ENCODE data around the gene HSF5.
"Not testable (repeated sequence)": the region's sequence is repeated elsewhere in the genome, so short reads cannot be mapped to it uniquely, and the experiment has no call there.

The HSF5 gene

DNA sequence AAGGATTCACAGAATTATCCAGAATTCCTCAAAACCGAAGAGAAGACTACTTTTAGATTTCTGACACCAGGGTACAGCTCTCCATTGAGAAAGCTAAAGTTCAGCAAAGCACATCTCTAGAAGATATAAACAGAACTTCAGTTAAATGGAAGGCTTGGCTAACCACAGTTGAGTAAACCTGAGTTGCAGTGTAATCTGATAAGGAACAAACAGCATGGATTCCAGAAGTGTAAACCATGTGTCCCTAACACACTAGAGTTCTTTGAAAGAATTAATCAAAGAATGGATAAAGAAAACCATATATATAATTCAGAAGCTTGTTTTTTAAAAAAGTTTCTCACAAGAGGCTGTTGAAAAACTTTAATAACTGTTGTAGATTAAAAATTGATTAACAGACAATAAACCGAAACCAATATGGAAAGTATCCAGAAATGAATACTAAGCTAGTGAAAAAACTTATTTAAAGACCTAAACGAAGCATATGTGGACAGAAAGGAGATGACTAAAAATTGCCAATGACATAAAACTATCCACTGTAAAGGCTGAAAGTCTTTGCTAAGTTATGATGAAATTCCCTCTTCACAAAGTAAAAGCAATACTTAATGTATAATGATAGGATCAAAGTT lies 75.1 kb downstream of the HSF5 start:
- no peak for DNase-seq (ENCODE audit: low spot score)

DNA sequence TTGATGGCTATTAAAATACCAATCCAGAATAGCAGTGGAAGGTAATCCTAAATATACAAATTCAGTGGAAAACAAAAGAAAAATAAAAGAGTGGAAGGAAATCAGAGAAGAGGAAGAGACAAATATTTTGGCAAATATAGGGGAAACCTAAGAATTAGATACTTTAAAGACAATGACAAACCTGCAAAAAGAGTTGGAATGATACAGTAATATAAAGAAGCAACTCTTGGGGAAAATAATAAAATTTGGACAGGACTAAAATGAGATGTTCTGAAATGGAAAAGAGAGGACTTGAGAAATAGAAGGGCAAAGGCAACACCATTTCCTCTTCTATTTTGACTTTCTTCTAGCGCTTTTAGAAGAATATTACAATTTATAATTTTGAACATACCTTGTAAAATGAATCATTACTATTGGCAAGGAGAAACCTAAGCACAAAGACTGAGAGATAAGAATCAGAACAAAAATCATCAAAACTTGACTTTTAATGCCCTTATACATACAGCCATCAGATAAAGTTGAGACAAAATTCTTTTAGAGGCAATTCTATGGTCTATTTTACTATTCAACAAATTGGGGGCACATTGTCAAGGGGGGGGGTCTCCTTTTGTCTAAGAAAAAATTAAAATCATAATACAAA lies 76.0 kb downstream of the HSF5 start:
- DNase-seq (ENCODE audit: low spot score): no peak

DNA sequence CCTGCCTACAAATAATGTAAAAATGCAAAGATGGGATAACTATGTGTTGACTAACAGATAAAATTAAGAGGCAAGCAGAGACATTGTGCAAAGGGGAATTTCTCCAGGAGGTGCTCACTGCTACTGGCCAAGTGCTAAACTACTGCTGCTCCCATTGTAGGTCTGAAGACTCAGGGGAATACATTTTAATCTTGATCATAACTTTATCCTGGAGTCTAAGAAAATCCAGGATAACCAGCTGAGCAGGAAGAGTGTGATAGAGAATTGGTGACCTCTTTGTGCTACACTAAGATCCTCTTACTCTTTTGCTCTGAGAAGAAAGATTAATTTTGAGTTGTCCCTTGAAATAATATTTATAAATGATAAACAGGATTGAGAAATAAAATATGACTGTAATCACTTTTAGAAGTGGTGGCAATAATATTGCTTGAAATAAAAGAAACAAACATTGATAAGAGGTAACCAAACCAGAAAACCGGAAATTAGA lies 76.8 kb downstream of the HSF5 start:
- no peak for DNase-seq (ENCODE audit: low spot score)

DNA sequence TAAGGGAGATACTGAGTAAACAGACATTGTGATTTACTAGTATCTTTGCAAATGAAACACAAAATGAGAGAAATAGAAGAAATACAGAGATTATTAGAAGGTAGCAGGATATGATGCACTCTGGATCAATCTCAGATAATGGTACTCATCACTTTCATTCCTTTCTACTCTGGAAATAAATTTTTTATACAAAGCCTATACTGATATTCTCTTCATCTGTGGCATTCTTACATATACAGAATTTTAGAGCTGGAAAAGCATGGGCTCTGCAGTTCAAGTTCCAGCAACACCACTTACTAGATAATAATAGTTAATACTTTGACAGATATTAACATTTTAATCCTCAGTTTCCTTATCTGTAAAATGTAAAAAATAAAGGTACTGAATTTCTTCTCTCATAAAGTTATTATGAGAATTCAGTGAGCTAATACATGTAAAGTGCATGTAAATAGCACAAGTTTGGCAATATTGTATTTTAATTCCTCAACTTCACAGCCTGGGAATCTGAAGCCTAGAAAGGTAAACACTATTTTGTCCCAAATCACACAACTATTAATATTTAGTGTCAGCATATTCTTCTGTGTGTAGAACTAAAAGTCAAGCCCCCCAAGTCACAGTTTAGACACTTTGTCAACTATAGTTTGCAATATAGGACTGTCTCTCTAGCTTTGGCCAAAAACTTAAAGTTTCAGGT lies 77.3 kb downstream of the HSF5 start:
- no peak for DNase-seq (ENCODE audit: low spot score)

DNA sequence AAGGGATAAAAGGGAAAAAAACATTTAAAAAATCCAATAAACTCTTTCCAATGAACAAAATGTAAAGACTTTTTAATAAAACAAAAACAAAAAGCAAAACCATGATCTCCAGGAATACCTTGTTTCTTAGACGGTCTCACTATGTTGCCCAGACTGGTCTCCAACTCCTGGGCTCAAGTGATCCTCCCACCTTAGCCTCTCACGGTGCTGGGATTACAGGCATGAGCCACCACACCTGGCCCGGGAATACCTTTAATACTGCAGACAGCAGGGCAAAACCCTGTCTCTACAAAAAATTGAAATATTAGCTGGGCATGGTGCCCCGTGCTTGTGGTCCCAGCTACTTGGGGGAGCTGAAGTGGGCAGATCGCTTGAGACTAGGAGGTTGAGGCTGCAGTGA lies 78.8 kb downstream of the HSF5 start:
- DNase-seq (ENCODE audit: low spot score): no peak

DNA sequence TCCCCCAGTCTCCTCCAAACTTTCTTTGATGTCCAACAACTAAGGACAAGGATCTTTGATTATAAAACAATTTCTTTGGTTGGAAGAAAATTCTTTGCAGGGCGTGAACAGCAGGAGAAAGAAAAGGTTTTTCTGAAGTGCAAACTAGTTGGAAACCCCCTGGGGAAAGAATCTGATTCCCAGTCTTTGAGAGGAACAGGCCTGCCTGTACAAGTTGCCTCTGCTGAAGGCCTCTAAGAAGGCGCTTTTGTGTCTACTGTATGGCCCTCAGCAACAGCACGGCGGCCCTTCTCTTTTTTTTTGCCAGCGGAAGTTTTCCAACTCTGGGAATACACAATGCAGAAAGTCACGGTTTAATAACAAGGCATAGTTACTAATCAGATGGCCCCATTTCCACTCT lies 84.9 kb downstream of the HSF5 start:
- DNase-seq (ENCODE audit: low spot score): no peak

DNA sequence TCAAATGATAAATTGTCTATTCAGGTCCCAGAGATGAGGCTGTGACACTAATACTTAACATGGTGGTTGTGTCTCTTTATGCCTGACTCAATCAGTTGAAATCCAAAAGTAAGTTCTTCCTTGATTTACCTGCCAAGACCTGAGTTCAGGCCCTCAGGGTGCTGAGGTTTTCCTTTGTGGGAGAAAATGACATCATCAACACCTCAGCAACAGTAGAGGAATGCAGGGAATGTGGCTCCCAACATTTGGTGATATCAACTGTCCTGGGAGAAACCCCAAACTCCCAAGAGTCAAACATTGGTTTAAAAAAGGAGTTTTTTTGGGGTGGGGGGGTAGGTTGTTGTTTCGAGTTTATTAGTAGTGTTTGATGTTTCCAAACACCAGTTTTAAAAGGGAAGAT lies 85.5 kb downstream of the HSF5 start:
- DNase-seq (ENCODE audit: low spot score): peak; percentile 83

DNA sequence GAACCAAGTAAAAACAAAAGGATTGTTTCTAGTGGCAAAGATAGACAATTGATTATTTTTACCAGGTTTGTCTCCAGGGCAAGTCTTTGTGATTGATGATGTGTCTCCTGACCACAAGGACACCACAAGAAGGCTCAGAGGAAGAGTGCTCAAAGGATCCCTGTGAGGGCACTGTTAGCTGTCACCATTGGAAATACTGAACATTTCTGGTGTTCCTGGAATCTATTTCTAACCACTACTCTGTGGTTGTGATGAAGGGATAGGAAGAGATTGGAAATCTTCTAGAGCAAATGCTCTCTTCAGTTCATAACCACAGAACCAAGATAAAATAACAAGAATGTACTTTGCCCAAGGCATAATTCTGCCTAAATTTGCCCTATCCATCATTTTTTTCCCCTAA lies 86.2 kb downstream of the HSF5 start:
- peak; percentile 74 for DNase-seq (ENCODE audit: low spot score)

DNA sequence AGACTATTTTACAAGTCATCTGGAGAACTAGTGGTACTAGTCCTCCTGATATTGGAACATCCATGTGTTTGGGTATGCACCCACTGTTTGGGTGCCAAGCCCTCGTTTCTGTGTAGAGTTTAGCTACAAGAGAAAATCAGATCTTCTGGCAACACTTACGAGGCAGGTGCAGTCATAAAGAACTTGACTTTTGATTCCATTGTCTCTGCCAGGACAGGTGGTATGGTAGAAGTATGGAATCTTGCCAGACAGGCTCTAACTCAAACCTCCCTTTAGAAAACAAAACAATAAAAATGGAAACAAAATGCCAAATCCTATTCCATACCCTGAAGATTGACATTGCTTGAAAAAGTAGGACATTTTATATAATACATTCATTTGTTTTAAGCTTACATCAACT lies 86.9 kb downstream of the HSF5 start:
- no peak for DNase-seq (ENCODE audit: low spot score)

DNA sequence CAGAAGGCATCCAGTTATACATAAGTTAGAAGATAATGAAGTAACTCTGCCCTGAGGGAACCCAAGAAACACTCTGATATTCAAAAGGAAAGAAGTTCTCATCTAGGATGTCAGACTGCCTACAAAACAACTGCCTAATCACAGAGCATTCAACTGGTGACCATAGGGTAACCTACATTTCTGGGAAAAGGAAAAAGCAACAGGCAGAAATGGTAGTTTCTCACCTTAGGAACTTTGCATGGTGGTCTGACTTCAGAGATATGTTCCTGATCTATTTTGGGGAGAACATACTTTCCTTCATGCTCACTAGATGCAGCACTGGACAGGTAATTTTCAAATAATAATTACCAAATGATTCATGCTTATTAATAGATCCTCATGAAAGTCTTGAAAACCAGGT lies 87.4 kb downstream of the HSF5 start:
- DNase-seq (ENCODE audit: low spot score): no peak

DNA sequence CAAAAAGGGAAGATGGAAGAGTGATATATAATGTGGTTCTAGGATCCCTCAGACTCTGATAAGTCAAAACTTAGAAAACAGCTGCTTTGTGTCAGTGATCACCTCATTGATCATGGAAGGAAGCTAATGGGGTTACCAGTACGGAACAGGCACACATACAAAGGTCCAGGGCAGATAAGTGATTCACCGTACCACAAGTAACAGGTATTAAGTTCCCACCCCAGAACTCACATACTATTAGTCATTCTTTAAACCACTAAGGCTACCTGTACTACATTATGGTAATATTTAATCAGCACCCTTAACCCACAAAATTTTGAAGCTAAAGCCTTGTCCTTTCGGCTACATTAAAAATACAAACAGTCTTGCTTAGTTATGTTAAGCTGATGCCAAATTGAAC lies 88.2 kb downstream of the HSF5 start:
- DNase-seq (ENCODE audit: low spot score): peak; percentile 70

DNA sequence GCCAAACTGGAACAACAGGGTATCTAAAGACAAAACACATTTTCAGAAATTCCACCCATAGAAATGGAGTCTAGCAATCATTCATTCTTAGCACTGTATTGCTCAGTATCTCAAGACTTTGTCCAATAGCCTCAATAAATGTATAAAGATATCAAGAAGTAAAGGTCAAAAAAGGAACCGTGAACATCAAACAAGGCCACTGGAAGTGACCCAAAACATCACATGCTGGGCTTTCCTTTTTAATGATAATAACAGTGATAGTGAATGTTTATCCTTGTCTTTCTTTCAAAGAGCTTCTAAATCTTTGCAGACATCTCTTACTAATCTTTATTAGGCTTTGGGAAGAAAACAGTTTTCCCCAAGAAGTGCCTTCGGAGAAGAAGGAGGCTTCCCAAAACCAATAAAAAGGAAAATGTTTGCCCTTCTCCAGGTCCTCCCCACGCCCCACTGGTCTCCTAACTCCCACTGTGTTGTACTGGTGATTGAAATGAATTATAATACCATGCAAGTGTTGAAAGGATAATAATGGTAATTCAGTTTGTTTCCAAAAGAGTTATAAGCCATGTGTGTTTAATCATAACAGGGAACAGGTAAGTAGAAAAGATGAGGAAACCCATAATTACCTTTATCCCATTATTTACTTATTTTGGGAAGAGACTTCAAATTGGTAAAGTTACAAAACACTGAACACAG lies 89.5 kb downstream of the HSF5 start:
- no peak for DNase-seq (ENCODE audit: low spot score)

DNA sequence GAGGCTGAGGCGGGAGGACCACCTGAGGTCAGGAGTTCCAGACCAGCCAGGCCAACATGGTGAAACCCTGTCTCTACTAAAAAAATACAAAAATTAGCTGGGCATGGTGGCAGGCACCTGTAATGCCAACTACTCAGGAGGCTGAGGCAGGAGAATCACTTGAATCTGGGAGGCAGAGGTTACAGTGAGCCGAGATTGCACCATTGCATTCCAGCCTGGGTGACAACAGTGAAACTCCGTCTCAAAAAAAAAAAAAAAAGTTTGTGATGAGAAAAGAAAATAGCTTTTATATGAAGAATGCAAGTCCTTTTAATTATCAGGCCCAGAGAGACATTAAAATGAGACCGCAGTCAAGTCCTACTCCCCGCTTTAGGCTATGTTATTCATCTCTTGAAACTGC lies 90.8 kb downstream of the HSF5 start:
- DNase-seq (ENCODE audit: low spot score): not testable (repeated sequence)

DNA sequence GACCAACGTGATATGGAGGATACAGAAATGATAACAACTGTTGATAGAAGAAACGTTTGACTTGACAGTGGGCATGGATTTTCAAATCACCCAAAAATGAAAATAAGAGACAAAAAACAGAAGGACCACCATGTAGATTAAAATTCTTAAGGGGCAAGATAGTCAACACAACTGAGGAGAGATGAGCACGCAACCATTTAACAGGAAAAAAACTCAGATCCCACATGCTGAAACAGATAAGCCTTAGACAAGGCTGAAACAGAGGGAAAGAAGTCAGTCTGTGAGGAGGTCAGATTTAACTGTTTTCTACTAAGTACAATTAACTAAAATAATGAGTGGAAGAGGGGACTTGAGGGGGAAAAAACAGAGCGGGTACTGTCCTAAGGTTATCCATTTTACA lies 92.0 kb downstream of the HSF5 start:
- no peak for DNase-seq (ENCODE audit: low spot score)

DNA sequence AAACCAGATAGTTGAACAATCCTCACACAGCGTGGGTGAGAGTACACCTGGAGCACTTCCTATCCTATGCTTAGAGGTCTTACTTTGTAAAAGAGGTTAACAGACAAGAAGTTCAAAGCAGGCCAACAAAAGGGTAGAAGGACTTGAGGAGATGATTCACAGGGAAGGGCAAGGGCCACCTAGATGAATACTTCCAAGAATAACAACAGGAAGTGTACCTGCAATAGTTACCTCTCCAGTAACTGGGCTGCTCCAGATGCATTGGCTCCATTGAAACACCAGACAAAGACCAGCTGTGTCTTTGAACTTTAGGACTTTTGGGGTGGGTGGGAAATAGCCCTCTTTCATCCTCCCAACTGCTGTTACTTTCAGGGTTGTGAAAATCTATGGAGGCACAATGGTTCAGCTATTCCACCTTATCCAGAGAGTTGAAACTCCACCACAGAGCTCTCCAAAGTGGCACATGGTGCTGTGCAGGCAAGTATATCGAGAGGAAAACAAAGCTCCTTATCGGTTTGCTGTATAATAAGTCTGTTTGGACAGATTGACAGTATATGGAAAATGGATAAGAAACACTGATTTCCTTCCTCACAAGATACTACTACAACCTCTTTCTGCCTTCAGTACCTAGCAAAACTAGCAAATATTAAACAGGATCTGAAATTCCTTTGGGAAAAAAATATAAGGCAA lies 93.5 kb downstream of the HSF5 start:
- peak; percentile 50 for DNase-seq (ENCODE audit: low spot score)

DNA sequence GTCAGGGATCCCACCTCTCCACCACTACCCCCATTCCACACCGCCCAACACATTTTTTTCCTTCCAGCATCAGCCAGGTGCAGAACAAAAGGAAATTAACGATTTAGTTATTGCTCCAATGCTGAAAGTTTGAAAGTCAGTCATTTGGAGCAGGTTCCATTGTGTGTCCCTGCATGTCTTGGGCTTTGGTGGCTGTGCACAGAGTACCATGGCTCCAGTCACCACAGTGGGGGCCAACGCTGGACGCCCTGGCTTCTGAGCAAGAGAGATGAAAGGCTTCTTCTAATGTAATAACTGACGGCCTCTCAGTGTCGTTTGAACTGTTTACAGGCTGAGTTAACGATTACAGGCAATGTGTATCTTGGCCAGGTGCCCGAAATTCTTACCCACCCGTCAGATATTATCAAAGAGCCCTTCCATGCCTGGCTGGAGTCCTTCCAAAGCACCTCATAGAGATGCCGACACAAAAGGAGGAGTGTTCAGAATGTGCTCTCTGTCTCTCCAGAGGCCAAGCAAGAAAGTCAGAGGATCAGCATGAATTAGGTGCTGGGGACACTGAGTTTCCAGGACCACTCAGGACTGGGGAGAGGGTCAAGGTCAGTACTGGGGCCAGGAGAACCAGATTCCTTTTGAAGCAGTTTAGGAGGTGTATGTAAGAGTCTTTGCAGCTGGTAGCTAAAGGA lies 96.8 kb downstream of the HSF5 start:
- DNase-seq (ENCODE audit: low spot score): peak; percentile 97

DNA sequence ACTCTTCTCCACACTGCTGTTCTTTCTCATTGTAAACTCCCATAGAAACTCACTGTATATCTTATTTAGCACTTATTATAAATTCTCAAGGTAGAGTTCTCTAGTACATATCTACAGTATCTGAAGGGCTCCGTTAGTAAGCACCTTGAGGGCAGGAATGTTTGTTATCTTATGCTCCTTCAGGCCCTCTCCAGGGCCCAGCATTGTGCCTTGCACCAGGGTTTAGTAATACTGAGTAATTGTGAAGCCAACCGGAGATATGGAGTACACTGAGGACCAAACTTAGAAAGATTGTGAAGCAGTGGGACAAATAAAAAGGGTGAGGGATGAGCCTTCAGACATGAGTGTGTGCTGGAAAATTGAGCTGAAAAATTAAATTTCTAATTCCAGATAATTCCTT lies 97.3 kb downstream of the HSF5 start:
- DNase-seq (ENCODE audit: low spot score): no peak

DNA sequence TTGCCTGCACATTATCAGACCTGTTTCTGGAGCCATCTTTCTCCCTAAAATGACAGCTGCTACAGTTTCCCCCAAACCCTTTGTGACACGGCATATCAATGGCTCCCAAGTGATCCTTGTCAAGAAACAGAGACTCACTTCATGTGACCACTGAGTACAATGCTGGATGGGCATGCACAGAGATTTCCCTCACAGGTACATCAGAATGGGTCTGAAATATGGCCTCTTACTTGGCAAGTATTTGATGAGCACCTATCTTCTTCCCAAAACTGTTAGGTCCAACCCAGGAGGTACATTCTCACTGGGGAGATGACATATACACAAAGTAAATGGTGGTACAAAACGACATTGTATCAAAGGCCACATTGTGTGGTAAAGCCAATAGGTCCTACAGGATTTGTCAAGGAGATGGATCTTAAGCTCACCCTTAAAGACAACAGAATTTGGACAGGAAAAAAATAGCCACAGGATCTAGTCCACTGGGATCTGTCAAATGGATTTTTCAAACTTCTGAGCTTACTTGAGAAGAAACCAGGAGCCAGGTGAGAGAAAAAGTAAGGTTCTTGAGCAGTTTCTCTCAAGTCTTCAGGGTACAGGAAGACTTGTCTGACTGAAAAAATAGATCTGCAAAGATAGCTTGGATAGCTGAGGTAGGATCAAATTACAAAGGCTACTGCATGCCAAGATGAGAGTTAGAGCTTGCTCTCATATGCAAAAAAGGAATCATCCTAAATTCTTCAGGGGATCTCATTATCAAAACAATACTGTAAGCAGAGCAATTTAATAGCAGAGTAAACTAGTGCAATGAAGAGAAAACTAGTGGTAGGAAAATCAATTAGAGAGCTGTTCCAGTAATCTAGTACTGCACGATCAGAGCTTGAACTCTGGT lies 99.7 kb downstream of the HSF5 start:
- DNase-seq (ENCODE audit: low spot score): no peak

DNA sequence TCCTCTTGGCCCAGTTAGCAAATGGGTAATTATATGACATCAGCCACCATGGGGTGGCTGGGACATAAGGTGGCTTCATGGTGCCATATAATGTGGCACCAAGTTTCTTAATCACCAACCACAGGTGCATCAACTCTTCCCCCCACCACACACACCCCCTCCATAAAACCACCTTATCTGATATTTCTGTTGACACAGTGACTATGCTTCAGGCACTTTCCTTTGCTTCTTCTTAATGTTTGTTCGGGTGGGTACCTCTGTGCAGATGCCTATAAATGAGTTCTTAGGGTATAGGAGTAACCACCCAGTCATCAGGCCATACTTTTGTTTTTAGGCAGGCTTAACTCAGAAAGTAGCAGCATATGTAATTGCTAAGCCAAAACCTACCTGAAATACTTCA lies 100.4 kb downstream of the HSF5 start:
- peak; percentile 53 for DNase-seq (ENCODE audit: low spot score)

DNA sequence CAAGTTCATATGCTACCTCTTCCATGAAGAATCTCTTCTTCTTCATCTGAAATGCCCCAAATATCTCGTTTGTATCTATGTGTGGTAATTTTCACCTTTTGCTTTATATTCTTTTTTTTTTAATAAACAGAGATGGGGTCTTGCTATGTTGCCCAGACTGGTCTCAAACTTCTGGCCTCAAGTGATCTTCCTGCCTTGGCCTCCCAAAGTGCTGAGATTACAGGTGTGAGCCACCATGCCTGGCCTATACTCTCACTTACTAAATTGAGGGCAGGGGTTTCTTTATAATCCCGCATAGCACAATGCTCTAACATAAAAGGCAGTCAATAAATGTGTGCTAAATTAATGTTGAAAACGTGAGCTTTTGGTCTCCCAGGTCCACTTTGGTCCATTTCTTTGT lies 101.5 kb downstream of the HSF5 start:
- DNase-seq (ENCODE audit: low spot score): no peak

Measured in kidney tubule cell (primary cell).